Thyroid gland (tissue), 4 donors: ENCODE data around the gene SGCA. TPM values are rescaled to one million over a fixed set of nuclear protein-coding genes. Genes with fewer than 3 reads are reported as not detected.

Experiments
- DNase-seq, 2 donors: peaks; one replicate each; pipeline ENCODE4 v3.0.0-alpha.2; 2019
- H3K27ac ChIP-seq, 3 donors: fragments of 200-600 bp; sonication (generic); 1 replicate in 2 of 3; 2 replicates in 1 of 3; pipeline ENCODE4 v1.5.1; 2016 to 2019; ENCODE audit warnings: mild to moderate bottlenecking in 1 of 3, moderate library complexity in 1 of 3
- H3K27me3 ChIP-seq: fragments of 200-600 bp; sonication (generic); one replicate; pipeline ENCODE4 v1.5.1; 2019
- H3K36me3 ChIP-seq, 2 donors: fragments of 200-600 bp; sonication (generic); one replicate each; pipeline ENCODE4 v1.5.1; 2016 to 2019
- H3K4me1 ChIP-seq, 2 donors: fragments of 200-600 bp; sonication (generic); one replicate each; pipeline ENCODE4 v1.5.1; 2017 to 2019
- H3K4me3 ChIP-seq, 3 donors: fragments of 200-600 bp; sonication (generic); replicated peaks in 1 of 3; 1 replicate in 2 of 3; 2 replicates in 1 of 3; pipeline ENCODE4 v1.5.1; 2016; ENCODE audit warnings: mild to moderate bottlenecking in 1 of 3
- H3K9me3 ChIP-seq: fragments of 200-600 bp; sonication (generic); one replicate; pipeline ENCODE4 v1.5.1; 2017
- CTCF ChIP-seq, 6 experiments: fragments of 200-600 bp in 3 of 6; fragments of 450-650 bp in 3 of 6; sonication (generic) in 3 of 6; IDR thresholded peaks; one replicate each; pipeline ENCODE4 v1.5.1; 2016 to 2019; ENCODE audit warnings: antibody characterized with exemption in 6 of 6, mild to moderate bottlenecking in 2 of 6, inconsistent platforms in 1 of 6, moderate library complexity in 1 of 6
- POLR2A ChIP-seq, 2 donors: fragments of 450-650 bp; IDR thresholded peaks; one replicate each; pipeline ENCODE4 v1.6.1; 2017; ENCODE audit warnings: antibody characterized with exemption in 2 of 2, mild to moderate bottlenecking in 2 of 2, moderate library complexity in 1 of 2
- WGBS, 2 donors: methylation state at CpG; one replicate each; pipeline ENCODE4 v1.1.5; 2017; 5-methylcytosine and 5-hydroxymethylcytosine counted together
- intact Hi-C: fragments of 100-400 bp; cut with DNase I; formaldehyde crosslinking; loops from one replicate; pipeline ENCODE4 v1.15.1; 2023
- total RNA-seq, 4 donors: library from RNA; depleted of rRNA; stranded (reverse); fragments of >200 nt; gene quantifications; one replicate each; pipeline ENCODE4 v1.2.3, GENCODE V29; 2016

The SGCA gene
- total RNA-seq, 4 donors from 2014 or later, result 2.0 TPM; not detected in 3

- no peak for DNase-seq
- 44 to 49% methylated on average over 16 to 19 of the region's 19 CpGs for WGBS, 2 donors
- Histone ChIP-seq H3K4me1 (peaks cover 12 to 24% of the 10 kb centered on the region in 2 donors), H3K27ac (no peak overlapping the region), H3K27me3 (peaks cover 5% of the 10 kb centered on the region), H3K9me3 (no peaks in the 10 kb centered on the region), H3K36me3 (peaks cover 6 to 14% of the 10 kb centered on the region in 2 donors), H3K4me3 (no peak overlapping the region)
- intact Hi-C loops, result no loop called here
- TF ChIP-seq POLR2A (IDR thresholded peaks at IDR 0.05), result no peak
- no peak for TF ChIP-seq CTCF (IDR thresholded peaks at IDR 0.05)
Observed at GRCh38 chr17:50130559-50131305, 35.1 kb upstream of the SGCA start.

GRCh38 chr17:50132104-50132794 lies 33.6 kb upstream of the SGCA start:
- Histone ChIP-seq H3K27ac (no peak overlapping the region), H3K4me3 (no peak overlapping the region), H3K27me3 (peaks cover 5% of the 10 kb centered on the region), H3K9me3 (no peaks in the 10 kb centered on the region), H3K4me1 (peaks cover 12 to 24% of the 10 kb centered on the region in 2 donors), H3K36me3 (peaks cover 13 to 21% of the 10 kb centered on the region in 2 donors)
- TF ChIP-seq CTCF (IDR thresholded peaks at IDR 0.05) (no peak), POLR2A (IDR thresholded peaks at IDR 0.05) (no peak)
- WGBS, 2 donors, result 82 to 86% methylated on average over 5 to 6 of the region's 6 CpGs
- DNase-seq, result no peak
- intact Hi-C loops, result no loop called here

GRCh38 chr17:50133028-50133768 lies 32.6 kb upstream of the SGCA start:
- Histone ChIP-seq H3K4me3 (no peak overlapping the region), H3K27ac (no peak overlapping the region), H3K9me3 (no peaks in the 10 kb centered on the region), H3K36me3 (peaks cover 19 to 27% of the 10 kb centered on the region in 2 donors), H3K4me1 (peaks cover 12 to 24% of the 10 kb centered on the region in 2 donors), H3K27me3 (peaks cover 5% of the 10 kb centered on the region)
- no peak for DNase-seq
- intact Hi-C loops, result no loop called here
- TF ChIP-seq POLR2A (IDR thresholded peaks at IDR 0.05) (no peak), CTCF (IDR thresholded peaks at IDR 0.05) (no peak)
- WGBS, 2 donors, result 56 to 70% methylated on average over 6 to 7 of the region's 7 CpGs

- Histone ChIP-seq H3K36me3 (peaks cover 24 to 32% of the 10 kb centered on the region in 2 donors), H3K27me3 (peaks cover 5% of the 10 kb centered on the region), H3K4me1 (peaks cover 12 to 24% of the 10 kb centered on the region in 2 donors), H3K9me3 (no peaks in the 10 kb centered on the region), H3K4me3 (no peak overlapping the region), H3K27ac (no peak overlapping the region)
- TF ChIP-seq CTCF (IDR thresholded peaks at IDR 0.05), result no peak
- TF ChIP-seq POLR2A (IDR thresholded peaks at IDR 0.05), result no peak
- 47 to 58% methylated on average over 16 of the region's 16 CpGs for WGBS, 2 donors
- intact Hi-C loops, result no loop called here
- DNase-seq, result no peak
Observed at GRCh38 chr17:50133769-50134099, 32.1 kb upstream of the SGCA start.
